Suprapubic skin (tissue), 3 donors: ENCODE measurements around the gene MANBA.

Experiments used
- CTCF ChIP-seq, 2 donors: fragments of 200-600 bp in 1 of 2; fragments of 450-650 bp in 1 of 2; sonication (generic) in 1 of 2; IDR thresholded peaks; one replicate each; pipeline ENCODE4 v1.5.1; 2016 to 2019; ENCODE audit warnings: antibody characterized with exemption in 2 of 2, mild to moderate bottlenecking in 1 of 2, moderate library complexity in 1 of 2
- POLR2AphosphoS5 ChIP-seq, 3 donors: sonication (generic); formaldehyde crosslinking; IDR thresholded peaks; one replicate each; pipeline ENCODE4 v1.6.1; 2017; ENCODE audit warnings: antibody characterized with exemption in 3 of 3

- TF ChIP-seq CTCF (IDR thresholded peaks at IDR 0.05), result no peak
- TF ChIP-seq POLR2AphosphoS5 (IDR thresholded peaks at IDR 0.05), result no peak
Observed at GRCh38 chr4:102717448-102718092, 43.2 kb downstream of the MANBA start.
